Right lobe of liver (tissue), 6 donors: ENCODE data around the gene ACP7. TPM values are rescaled to one million over a fixed set of nuclear protein-coding genes. Genes with fewer than 3 reads are reported as not detected.

Experiments used
- ATAC-seq, 4 donors: fragments of 200-7000 bp; cut with Tn5 transposase; one replicate each; pipeline ENCODE4 v1.9.1; 2020; ENCODE audit warnings: mild to moderate bottlenecking in 4 of 4, moderate library complexity in 4 of 4
- DNase-seq, 3 donors: peaks; one replicate each; pipeline ENCODE4 v3.0.0-alpha.2; 2020
- H3K27ac ChIP-seq, 3 donors: fragments of 200-600 bp; one replicate each; pipeline ENCODE4 v1.8.0; 2022
- H3K27me3 ChIP-seq, 2 donors: fragments of 200-600 bp; one replicate each; pipeline ENCODE4 v1.8.0; 2022
- H3K36me3 ChIP-seq, 4 donors: fragments of 200-600 bp; sonication (generic) in 1 of 4; one replicate each; pipeline versions ENCODE4 v1.5.1 to v1.8.0; 2017 to 2022; ENCODE audit warnings: control low read depth in 1 of 4
- H3K4me1 ChIP-seq, 4 donors: fragments of 200-600 bp; sonication (generic) in 1 of 4; one replicate each; pipeline versions ENCODE4 v1.5.1 to v1.8.0; 2017 to 2022; ENCODE audit warnings: control low read depth in 1 of 4
- H3K4me3 ChIP-seq, 3 donors: fragments of 200-600 bp; one replicate each; pipeline ENCODE4 v1.8.0; 2022
- H3K9me3 ChIP-seq, 4 donors: fragments of 200-600 bp; sonication (generic) in 1 of 4; one replicate each; pipeline versions ENCODE4 v1.5.1 to v1.8.0; 2017 to 2022; ENCODE audit warnings: control low read depth in 1 of 4
- CTCF ChIP-seq, 4 donors: fragments of 200-600 bp in 3 of 4; fragments of 450-650 bp in 1 of 4; IDR thresholded peaks; one replicate each; pipeline versions ENCODE4 v1.5.1 to v1.8.0; 2016 to 2022; ENCODE audit warnings: antibody characterized with exemption in 4 of 4, mild to moderate bottlenecking in 2 of 4
- POLR2A ChIP-seq: fragments of 450-650 bp; IDR thresholded peaks from one replicate; pipeline ENCODE4 v1.6.1; 2017; ENCODE audit warnings: antibody characterized with exemption, mild to moderate bottlenecking
- WGBS: methylation state at CpG from one replicate; pipeline ENCODE4 v1.1.6; 2018; ENCODE audit warnings: low coverage, low lambda C conversion rate; ENCODE audit not compliant: insufficient coverage; ENCODE audit errors: missing lambda C conversion rate; 5-methylcytosine and 5-hydroxymethylcytosine counted together
- intact Hi-C, 2 donors: fragments of 100-400 bp; cut with DNase I; formaldehyde crosslinking; loops; one replicate each; pipeline versions ENCODE4 v1.11.2 to v1.14.1; 2022
- total RNA-seq, 6 experiments: library from RNA; depleted of rRNA in 2 of 6; stranded (reverse); fragments of >200 nt in 2 of 6; fragmentation: NEBNext Ultra II Directional in 3 of 6; extraction: Animal tissue kit (Norgen Biotek cat#: 25700) in 3 of 6; gene quantifications; one replicate each; pipeline versions ENCODE4 v1.1.0 to v1.2.4, GENCODE V29; 2016 to 2023
- donor health status: DM: no; HTN: yes; CAD: no.
- donor health status: DM: no; HTN: no; CAD: no.
- donor health status: DM: no; HTN: no; CAD: no.
- donor health status: DM: no; HTN: yes; CAD: no.
- donor health status: DM: no; HTN: yes; CAD: no.

The ACP7 gene
- total RNA-seq, 6 experiments from 2014 or later: not detected

GRCh38 chr19:39144290-39145071, 60.3 kb downstream of the ACP7 start:
- peak in 1 of 3 donors; percentile 42 for DNase-seq
- Histone ChIP-seq H3K9me3 (no peaks in the 10 kb centered on the region), H3K27me3 (no peaks in the 10 kb centered on the region), H3K36me3 (no peaks in the 10 kb centered on the region), H3K4me1 (peaks cover 0 to 19% (median 6%) of the 10 kb centered on the region in 4 donors), H3K4me3 (no peak overlapping the region), H3K27ac (no peak overlapping the region)
- ATAC-seq: peak; percentile 63 to 71 (median 66)
- intact Hi-C loops: no loop called here
- 11% methylated on average over 7 of the region's 14 CpGs for WGBS
- no peak for TF ChIP-seq CTCF (IDR thresholded peaks at IDR 0.05)
- TF ChIP-seq POLR2A: no peak

GRCh38 chr19:39145180-39145953, 61.2 kb downstream of the ACP7 start:
- 62% methylated on average over 9 of the region's 26 CpGs for WGBS
- intact Hi-C loops: no loop called here
- Histone ChIP-seq H3K27ac (no peak overlapping the region), H3K36me3 (no peaks in the 10 kb centered on the region), H3K4me1 (peaks cover 0 to 19% (median 6%) of the 10 kb centered on the region in 4 donors), H3K9me3 (no peaks in the 10 kb centered on the region), H3K27me3 (no peaks in the 10 kb centered on the region), H3K4me3 (no peak overlapping the region)
- ATAC-seq (peak in 2 of 4 donors; percentile 27 to 28), DNase-seq (peak in 1 of 3 donors; percentile 44)
- TF ChIP-seq CTCF (IDR thresholded peaks at IDR 0.05) (no peak), POLR2A (no peak)

- Histone ChIP-seq H3K27me3 (no peaks in the 10 kb centered on the region), H3K27ac (no peak overlapping the region), H3K4me3 (no peak overlapping the region), H3K4me1 (peaks cover 0 to 19% (median 6%) of the 10 kb centered on the region in 4 donors), H3K36me3 (no peaks in the 10 kb centered on the region), H3K9me3 (no peaks in the 10 kb centered on the region)
- ATAC-seq: no peak
- DNase-seq: no peak
- no peak for TF ChIP-seq POLR2A
- no peak for TF ChIP-seq CTCF (IDR thresholded peaks at IDR 0.05)
- intact Hi-C loops: no loop called here
- 86% methylated on average over 1 of the region's 1 CpG for WGBS
Observed at GRCh38 chr19:39146091-39146490, 61.9 kb downstream of the ACP7 start.

- ATAC-seq: no peak
- no peaks in the 10 kb centered on the region for H3K36me3 ChIP-seq
- intact Hi-C loops: no loop called here
- WGBS: 75% methylated on average over 6 of the region's 7 CpGs
- no peaks in the 10 kb centered on the region for H3K27me3 ChIP-seq
- DNase-seq: no peak
- H3K4me1 ChIP-seq: peaks cover 0 to 19% (median 6%) of the 10 kb centered on the region in 4 donors
- H3K4me3 ChIP-seq: no peak overlapping the region
- H3K9me3 ChIP-seq: no peaks in the 10 kb centered on the region
- no peak for TF ChIP-seq POLR2A
- no peak for TF ChIP-seq CTCF (IDR thresholded peaks at IDR 0.05)
- no peak overlapping the region for H3K27ac ChIP-seq
Observed at GRCh38 chr19:39146686-39147450, 62.7 kb downstream of the ACP7 start.
